ENCODE measurements around the gene SDR39U1.

Gene SDR39U1

DNA sequence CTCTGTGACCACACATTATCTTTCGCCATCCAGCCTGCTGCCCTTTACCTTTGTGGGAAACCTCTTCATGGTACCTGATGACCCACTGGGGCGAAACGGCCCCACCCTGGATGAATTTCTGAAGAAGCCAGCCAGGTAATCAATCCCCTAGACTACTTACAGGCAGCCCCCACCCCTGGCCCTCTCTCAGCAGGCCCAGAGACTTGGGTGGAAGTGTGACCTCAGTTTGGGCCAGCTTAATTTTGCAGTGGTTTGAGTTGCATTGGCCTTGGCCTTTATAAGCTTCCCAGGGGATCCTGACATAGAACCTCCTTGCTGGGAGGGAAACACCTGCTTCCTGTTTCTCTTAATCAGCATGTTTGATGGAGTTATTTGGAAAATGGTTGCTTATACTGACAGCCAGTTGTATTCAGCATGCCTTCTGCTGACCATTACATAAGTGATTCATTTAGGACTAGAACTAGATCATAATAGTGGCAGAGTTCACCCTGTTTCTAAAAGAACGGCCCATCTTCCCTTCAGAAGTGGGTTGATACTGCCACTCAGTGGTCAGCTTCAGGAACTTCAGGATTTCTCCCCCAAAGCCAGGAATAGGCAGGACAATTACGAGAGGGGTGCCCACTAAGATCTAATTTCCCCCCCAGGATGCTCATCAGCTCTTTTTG, 6.1 kb downstream of the SDR39U1 start:
- peak; percentile 87 to 91 for DNase-seq (ENCODE audit: low read depth in 2 of 2)
- peak; percentile 79 for TF ChIP-seq CTCF (IDR thresholded peaks at IDR 0.05; ENCODE audit: low read depth, low read length)
- no peak overlapping the region for H3K4me3 ChIP-seq (replicated peaks in 1 of 2; ENCODE audit: low read depth in 2 of 2, low read length in 2 of 2)

GRCh38 chr14:24435998-24436354, 6.6 kb downstream of the SDR39U1 start:
- no peak for DNase-seq (ENCODE audit: low read depth in 2 of 2)
- no peak overlapping the region for H3K4me3 ChIP-seq (replicated peaks in 1 of 2; ENCODE audit: low read depth in 2 of 2, low read length in 2 of 2)
- no peak for TF ChIP-seq CTCF (IDR thresholded peaks at IDR 0.05; ENCODE audit: low read depth, low read length)

- no peak overlapping the region for H3K4me3 ChIP-seq (replicated peaks in 1 of 2; ENCODE audit: low read depth in 2 of 2, low read length in 2 of 2)
- TF ChIP-seq CTCF (IDR thresholded peaks at IDR 0.05; ENCODE audit: low read depth, low read length), result no peak
- no peak for DNase-seq (ENCODE audit: low read depth in 2 of 2)
Observed at GRCh38 chr14:24435192-24435810, 7.3 kb downstream of the SDR39U1 start.

- no peak for TF ChIP-seq CTCF (IDR thresholded peaks at IDR 0.05; ENCODE audit: low read depth, low read length)
- DNase-seq (ENCODE audit: low read depth in 2 of 2), result no peak
- H3K4me3 ChIP-seq (replicated peaks in 1 of 2; ENCODE audit: low read depth in 2 of 2, low read length in 2 of 2), result no peak overlapping the region
Observed at GRCh38 chr14:24434676-24435075, 7.9 kb downstream of the SDR39U1 start.

DNA sequence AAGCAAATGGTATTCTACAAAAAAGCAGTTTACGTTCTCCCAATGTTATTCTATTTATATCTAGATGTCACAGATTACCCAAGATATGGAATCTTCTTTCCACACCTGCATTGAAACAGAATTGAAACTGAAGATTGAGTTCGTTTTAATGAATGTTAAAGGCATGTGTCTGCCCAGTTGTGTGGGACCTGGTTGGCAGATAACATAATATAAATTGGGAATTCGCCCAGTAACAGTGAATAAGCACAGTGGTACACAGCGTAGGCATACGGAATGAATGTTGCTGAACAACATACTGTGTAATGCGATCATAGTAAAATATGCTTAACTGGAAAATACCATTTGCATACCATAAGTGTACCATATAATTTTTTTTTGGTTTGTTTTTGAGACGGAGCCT, 8.5 kb downstream of the SDR39U1 start:
- H3K4me3 ChIP-seq (replicated peaks in 1 of 2; ENCODE audit: low read depth in 2 of 2, low read length in 2 of 2), result no peak overlapping the region
- TF ChIP-seq CTCF (IDR thresholded peaks at IDR 0.05; ENCODE audit: low read depth, low read length), result no peak
- DNase-seq (ENCODE audit: low read depth in 2 of 2), result no peak

DNA sequence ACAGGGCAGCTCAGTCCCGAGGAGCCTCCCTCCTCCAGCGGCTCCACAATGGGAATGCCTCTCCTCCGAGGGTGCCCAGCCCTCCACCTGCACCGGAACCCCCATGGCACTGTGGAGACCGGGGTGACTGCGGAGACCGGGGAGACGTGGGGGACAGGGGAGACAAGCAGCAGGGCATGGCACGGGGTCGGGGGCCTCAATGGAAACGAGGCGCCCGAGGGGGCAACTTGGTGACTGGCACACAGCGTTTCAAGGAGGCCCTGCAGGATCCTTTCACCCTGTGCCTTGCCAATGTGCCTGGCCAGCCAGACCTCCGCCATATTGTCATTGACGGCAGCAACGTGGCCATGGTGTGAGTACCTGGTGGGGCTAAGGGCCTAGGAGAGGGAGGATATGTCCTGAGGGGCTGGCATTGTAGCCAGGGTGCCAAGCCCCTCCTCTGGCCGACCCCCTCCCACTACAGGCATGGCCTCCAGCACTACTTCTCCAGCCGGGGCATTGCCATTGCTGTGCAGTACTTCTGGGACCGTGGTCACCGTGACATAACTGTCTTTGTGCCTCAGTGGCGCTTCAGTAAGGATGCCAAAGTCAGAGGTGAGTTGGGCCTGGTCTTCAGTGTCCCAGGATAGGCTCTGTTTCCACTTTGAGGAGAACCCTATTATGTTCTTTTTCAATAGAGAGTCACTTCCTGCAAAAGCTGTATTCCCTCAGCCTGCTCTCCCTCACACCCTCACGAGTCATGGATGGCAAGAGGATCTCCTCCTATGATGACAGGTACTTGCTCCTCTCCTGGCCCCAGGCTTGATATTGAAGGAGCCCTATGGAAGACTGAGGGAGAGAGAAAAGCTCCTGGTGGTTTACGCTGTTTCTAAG, 10.1 kb downstream of the SDR39U1 start:
- no peak for DNase-seq (ENCODE audit: low read depth in 2 of 2)
- no peak for TF ChIP-seq CTCF (IDR thresholded peaks at IDR 0.05; ENCODE audit: low read depth, low read length)
- peak overlapping the region; percentile 38 to 84 for H3K4me3 ChIP-seq (replicated peaks in 1 of 2; ENCODE audit: low read depth in 2 of 2, low read length in 2 of 2)

All from cardiac fibroblast (primary cell).